Measurements from ENCODE around the gene APBA1. TPM values are rescaled to one million over a fixed set of nuclear protein-coding genes. Genes with fewer than 3 reads are reported as not detected.
A peak's percentile ranks its signal among the peaks of the same experiment; 100 is the strongest.
"Not testable (repeated sequence)": the region's sequence is repeated elsewhere in the genome, so short reads cannot be mapped to it uniquely, and the experiment has no call there.

The APBA1 gene
- total RNA-seq, 1 donor from 2014 or later = 4.3 TPM

DNA sequence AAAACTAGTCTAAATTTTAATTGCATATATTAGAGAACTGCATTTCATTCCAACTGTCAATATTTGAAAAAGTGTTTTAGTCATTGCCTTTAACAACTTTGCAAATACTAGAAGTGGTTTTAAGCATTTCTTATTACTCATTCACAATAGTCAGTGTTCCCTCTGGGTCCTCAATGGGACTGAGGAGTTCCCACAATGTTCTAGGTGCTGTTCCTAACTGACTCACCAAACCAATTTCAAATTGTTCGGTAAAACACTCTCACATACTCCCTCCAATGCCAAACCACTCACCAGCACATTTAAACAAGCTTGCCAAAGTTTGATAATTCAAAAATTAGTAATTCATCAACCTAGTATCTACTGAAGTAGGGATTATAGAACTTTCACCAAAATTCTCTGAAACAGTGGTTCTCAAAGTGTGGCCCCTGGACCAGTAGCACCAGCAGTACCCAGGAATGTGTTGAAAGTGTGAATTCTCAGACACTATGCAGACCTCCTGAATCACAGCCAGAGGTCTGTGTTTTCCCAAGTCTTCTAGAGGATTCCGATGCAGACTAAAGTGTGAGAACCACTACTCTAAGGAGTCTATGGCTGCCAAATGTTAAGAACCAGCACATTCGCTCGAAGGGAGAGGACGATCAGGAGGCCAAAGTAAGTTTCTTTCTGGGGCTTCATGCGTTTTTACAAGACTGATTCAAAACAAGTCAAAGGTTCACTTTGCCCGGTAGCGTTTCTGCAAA lies 72.8 kb downstream of the APBA1 start:
- intact Hi-C loops (cut with DNase I) = no loop called here
- ATAC-seq (peak; percentile 88 to 97), DNase-seq (no peak)

DNA sequence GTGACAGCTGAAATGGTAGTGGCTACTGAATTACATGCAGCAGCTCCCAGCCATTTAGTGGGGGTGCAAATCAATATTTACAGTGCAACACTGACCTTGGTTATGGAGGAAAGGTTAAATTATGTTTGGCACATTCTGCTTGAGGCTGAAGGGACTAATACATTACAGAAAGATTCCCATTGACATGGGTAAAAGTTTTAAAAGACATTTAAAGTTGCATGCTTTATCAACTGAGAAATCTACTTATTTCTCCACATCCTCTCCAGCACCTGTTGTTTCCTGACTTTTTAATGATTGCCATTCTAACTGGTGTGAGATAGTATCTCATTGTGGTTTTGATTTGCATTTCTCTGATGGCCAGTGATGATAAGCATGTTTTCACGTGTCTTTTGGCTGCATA lies 75.3 kb downstream of the APBA1 start:
- H3K4me1 ChIP-seq; H3K36me3 ChIP-seq; ATAC-seq; H3K27ac ChIP-seq; intact Hi-C loops (cut with DNase I); DNase-seq; H3K9me3 ChIP-seq; H3K27me3 ChIP-seq (ENCODE audit: low read depth); H3K4me3 ChIP-seq: not testable (repeated sequence)

More for the DNA sequence above, 72.8 kb downstream of the APBA1 start:
- Histone ChIP-seq H3K27me3 (ENCODE audit: low read depth) (no peaks in the 10 kb centered on the region), H3K27ac (no peak overlapping the region), H3K4me3 (no peak overlapping the region), H3K36me3 (no peaks in the 10 kb centered on the region), H3K4me1 (no peaks in the 10 kb centered on the region), H3K9me3 (no peaks in the 10 kb centered on the region)
- TF ChIP-seq, protein P1, sequence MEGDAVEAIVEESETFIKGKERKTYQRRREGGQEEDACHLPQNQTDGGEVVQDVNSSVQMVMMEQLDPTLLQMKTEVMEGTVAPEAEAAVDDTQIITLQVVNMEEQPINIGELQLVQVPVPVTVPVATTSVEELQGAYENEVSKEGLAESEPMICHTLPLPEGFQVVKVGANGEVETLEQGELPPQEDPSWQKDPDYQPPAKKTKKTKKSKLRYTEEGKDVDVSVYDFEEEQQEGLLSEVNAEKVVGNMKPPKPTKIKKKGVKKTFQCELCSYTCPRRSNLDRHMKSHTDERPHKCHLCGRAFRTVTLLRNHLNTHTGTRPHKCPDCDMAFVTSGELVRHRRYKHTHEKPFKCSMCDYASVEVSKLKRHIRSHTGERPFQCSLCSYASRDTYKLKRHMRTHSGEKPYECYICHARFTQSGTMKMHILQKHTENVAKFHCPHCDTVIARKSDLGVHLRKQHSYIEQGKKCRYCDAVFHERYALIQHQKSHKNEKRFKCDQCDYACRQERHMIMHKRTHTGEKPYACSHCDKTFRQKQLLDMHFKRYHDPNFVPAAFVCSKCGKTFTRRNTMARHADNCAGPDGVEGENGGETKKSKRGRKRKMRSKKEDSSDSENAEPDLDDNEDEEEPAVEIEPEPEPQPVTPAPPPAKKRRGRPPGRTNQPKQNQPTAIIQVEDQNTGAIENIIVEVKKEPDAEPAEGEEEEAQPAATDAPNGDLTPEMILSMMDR (IDR thresholded peaks at IDR 0.05) = no peak

DNA sequence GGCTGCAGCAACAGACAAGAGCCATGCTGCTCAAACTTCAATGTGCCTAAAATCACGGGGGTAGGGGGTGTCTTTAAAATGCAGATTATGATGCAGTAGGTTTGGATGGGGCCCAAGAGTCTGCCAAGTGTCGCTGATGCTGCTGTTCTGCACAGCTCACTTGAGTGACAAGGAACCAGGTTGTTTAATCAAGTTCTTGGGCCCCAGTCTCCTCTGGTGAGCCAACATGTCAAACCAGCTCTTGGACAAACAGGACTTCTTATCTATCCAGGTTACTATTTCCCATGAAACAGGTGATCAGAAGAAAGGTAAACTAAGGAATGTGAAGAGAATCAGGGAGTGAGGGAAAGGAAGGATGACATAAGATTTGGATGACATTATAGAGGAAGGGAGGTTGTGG lies 78.0 kb downstream of the APBA1 start:
- ATAC-seq = no peak
- no peaks in the 10 kb centered on the region for H3K9me3 ChIP-seq
- TF ChIP-seq, protein P1 (IDR thresholded peaks at IDR 0.05) = no peak
- H3K4me3 ChIP-seq = no peak overlapping the region
- intact Hi-C loops (cut with DNase I) = no loop called here
- H3K27me3 ChIP-seq (ENCODE audit: low read depth) = no peaks in the 10 kb centered on the region
- no peaks in the 10 kb centered on the region for H3K36me3 ChIP-seq
- no peak for DNase-seq
- H3K27ac ChIP-seq = no peak overlapping the region
- no peaks in the 10 kb centered on the region for H3K4me1 ChIP-seq

DNA sequence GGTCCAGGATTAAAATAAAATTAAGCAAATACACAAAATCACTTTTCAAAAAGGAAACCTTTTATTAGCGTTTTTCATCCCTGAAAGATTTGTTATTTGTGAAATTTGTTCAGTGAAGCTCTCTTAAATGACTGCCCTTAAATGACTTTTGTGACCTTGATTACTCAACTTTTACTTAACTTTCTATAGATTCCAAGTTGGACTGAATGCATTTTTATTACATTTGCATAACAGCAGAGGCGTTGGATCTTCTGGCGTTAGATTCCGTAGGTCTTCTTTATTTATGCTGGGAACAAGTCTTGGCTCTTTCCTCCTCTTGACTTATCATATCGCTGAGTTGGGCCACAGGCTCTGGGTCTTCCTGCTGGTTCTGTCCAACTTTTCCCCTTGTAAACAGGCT lies 78.4 kb downstream of the APBA1 start:
- TF ChIP-seq, protein P1 (IDR thresholded peaks at IDR 0.05) = no peak
- intact Hi-C loops (cut with DNase I) = no loop called here
- no peak overlapping the region for H3K4me3 ChIP-seq
- H3K4me1 ChIP-seq = no peaks in the 10 kb centered on the region
- H3K36me3 ChIP-seq = no peaks in the 10 kb centered on the region
- no peak for ATAC-seq
- no peak for DNase-seq
- H3K27me3 ChIP-seq (ENCODE audit: low read depth) = no peaks in the 10 kb centered on the region
- no peaks in the 10 kb centered on the region for H3K9me3 ChIP-seq
- H3K27ac ChIP-seq = no peak overlapping the region

DNA sequence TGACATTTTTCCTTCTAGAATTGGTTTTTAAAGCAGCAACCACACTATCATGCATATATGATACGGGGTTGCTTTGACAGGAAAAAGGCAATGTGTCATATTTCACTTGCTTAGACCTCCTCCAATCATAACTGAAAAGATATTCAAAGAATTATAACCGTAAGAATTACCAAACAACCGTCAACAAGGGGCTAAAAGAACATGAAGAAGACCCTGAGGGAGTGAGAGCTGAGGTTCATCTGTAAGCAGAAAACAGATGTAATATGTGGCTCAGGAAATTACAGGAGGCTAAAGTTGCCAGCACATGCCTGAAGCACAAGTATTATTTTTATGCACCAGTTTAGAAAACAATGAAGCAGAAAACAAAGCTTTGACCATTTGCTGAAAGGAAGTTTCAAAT lies 78.9 kb downstream of the APBA1 start:
- H3K27me3 ChIP-seq (ENCODE audit: low read depth) = no peaks in the 10 kb centered on the region
- ATAC-seq = no peak
- no peaks in the 10 kb centered on the region for H3K36me3 ChIP-seq
- DNase-seq = no peak
- TF ChIP-seq, protein P1 (IDR thresholded peaks at IDR 0.05) = no peak
- intact Hi-C loops (cut with DNase I) = no loop called here
- H3K27ac ChIP-seq = no peak overlapping the region
- H3K9me3 ChIP-seq = no peaks in the 10 kb centered on the region
- no peaks in the 10 kb centered on the region for H3K4me1 ChIP-seq
- no peak overlapping the region for H3K4me3 ChIP-seq

DNA sequence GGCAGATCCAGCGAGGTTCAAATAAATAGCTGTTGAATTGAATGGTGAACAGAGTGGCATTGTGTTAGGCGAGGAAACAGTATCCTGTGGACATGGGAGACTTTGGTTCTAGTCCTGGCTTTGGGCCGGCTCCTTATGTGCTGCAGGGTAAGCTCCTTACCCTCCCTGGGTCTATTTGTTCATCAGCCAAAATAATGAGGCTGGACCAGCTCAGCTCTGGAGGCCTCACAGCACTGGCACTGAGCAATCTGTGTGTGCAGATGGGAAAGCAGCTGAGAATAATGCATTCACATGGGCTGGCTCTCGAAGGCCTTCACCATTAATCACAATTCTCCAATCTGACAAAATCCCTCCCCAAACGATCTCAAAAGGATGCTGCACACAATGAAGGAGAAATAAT lies 81.9 kb downstream of the APBA1 start:
- TF ChIP-seq, protein P1 (IDR thresholded peaks at IDR 0.05) = no peak
- ATAC-seq (no peak), DNase-seq (no peak)
- Histone ChIP-seq H3K27me3 (ENCODE audit: low read depth) (no peaks in the 10 kb centered on the region), H3K27ac (no peak overlapping the region), H3K4me1 (no peaks in the 10 kb centered on the region), H3K9me3 (no peaks in the 10 kb centered on the region), H3K36me3 (no peaks in the 10 kb centered on the region), H3K4me3 (no peak overlapping the region)
- intact Hi-C loops (cut with DNase I) = no loop called here
